Stimulated activated CD4-positive, alpha-beta T cell treated with anti-CD3 and anti-CD28 coated beads, Interleukin-2, amount 100 ng/mL, for 4 hours (primary cell): ENCODE results near the gene BICD2.

ENCODE experiments used
- DNase-seq: peaks from one replicate; pipeline ENCODE4 v3.0.0-alpha.2; 2020; ENCODE audit warnings: low read depth

BICD2 gene

GRCh38 chr9:92727716-92728700, 36.6 kb downstream of the BICD2 start:
- DNase-seq = no peak

- no peak for DNase-seq
Measured at GRCh38 chr9:92726971-92727715, 37.5 kb downstream of the BICD2 start.

GRCh38 chr9:92726348-92726747, 38.3 kb downstream of the BICD2 start:
- no peak for DNase-seq

- no peak for DNase-seq
Measured at GRCh38 chr9:92725766-92726165, 38.9 kb downstream of the BICD2 start.

- no peak for DNase-seq
Measured at GRCh38 chr9:92725266-92725545, 39.4 kb downstream of the BICD2 start.

- no peak for DNase-seq
Measured at GRCh38 chr9:92724528-92725265, 39.9 kb downstream of the BICD2 start.

GRCh38 chr9:92723801-92724323, 40.8 kb downstream of the BICD2 start:
- DNase-seq = no peak

GRCh38 chr9:92723299-92723625, 41.4 kb downstream of the BICD2 start:
- DNase-seq = no peak

- DNase-seq = no peak
Measured at GRCh38 chr9:92722386-92723298, 42.0 kb downstream of the BICD2 start.

- DNase-seq = no peak
Measured at GRCh38 chr9:92721548-92721947, 43.1 kb downstream of the BICD2 start.

GRCh38 chr9:92720807-92721535, 43.7 kb downstream of the BICD2 start:
- DNase-seq = no peak

- DNase-seq = no peak
Measured at GRCh38 chr9:92720209-92720765, 44.3 kb downstream of the BICD2 start.

- DNase-seq = no peak
Measured at GRCh38 chr9:92719028-92719647, 45.5 kb downstream of the BICD2 start.

- DNase-seq = no peak
Measured at GRCh38 chr9:92718086-92719001, 46.3 kb downstream of the BICD2 start.

- no peak for DNase-seq
Measured at GRCh38 chr9:92717201-92718085, 47.2 kb downstream of the BICD2 start.

- peak; percentile 71 for DNase-seq
Measured at GRCh38 chr9:92716557-92716956, 48.1 kb downstream of the BICD2 start.

GRCh38 chr9:92715488-92716231, 49.0 kb downstream of the BICD2 start:
- no peak for DNase-seq
